ENCODE results near the gene SIRPB2. TPM values are rescaled to one million over a fixed set of nuclear protein-coding genes. Genes with fewer than 3 reads are reported as not detected.

Gene SIRPB2
- polyA plus RNA-seq, 1 experiment = not detected

GRCh38 chr20:1528811-1529210 is 37.6 kb upstream of the SIRPB2 start:
- Histone ChIP-seq H3K27ac (ENCODE audit: low read depth, low read length) (no peak overlapping the region), H3K4me3 (ENCODE audit: low read depth, low read length) (no peak overlapping the region), H3K27me3 (ENCODE audit: control insufficient read depth, insufficient read depth, low read length) (no peaks in the 10 kb centered on the region), H3K9me3 (ENCODE audit: control insufficient read depth, insufficient read depth, low read length) (no peaks in the 10 kb centered on the region)
- CTCF ChIA-PET = interaction anchor here (4.4 kb wide), 1 partner anchor 26 kb away, joined by 20 read pairs; no protein-coding TSS in a partner anchor
- no peak for TF ChIP-seq CTCF (IDR thresholded peaks at IDR 0.05; ENCODE audit: low read depth, low read length)
- POLR2A ChIA-PET = no interaction called here
- no peak for DNase-seq (ENCODE audit: low read depth, low spot score)

- CTCF ChIA-PET = interaction anchor here (4.4 kb wide), 1 partner anchor 25 kb away, joined by 20 read pairs; no protein-coding TSS in a partner anchor
- H3K4me3 ChIP-seq (ENCODE audit: low read depth, low read length) = no peak overlapping the region
- DNase-seq (ENCODE audit: low read depth, low spot score) = no peak
- no peaks in the 10 kb centered on the region for H3K27me3 ChIP-seq (ENCODE audit: control insufficient read depth, insufficient read depth, low read length)
- H3K9me3 ChIP-seq (ENCODE audit: control insufficient read depth, insufficient read depth, low read length) = no peaks in the 10 kb centered on the region
- no peak for TF ChIP-seq CTCF (IDR thresholded peaks at IDR 0.05; ENCODE audit: low read depth, low read length)
- POLR2A ChIA-PET = no interaction called here
- no peak overlapping the region for H3K27ac ChIP-seq (ENCODE audit: low read depth, low read length)
Measured at GRCh38 chr20:1527923-1528322, 36.7 kb upstream of the SIRPB2 start.

GRCh38 chr20:1526896-1527295 is 35.7 kb upstream of the SIRPB2 start:
- ChIA-PET POLR2A (no interaction called here), CTCF (interaction anchor here (4.4 kb wide), 1 partner anchor 24 kb away, joined by 20 read pairs; no protein-coding TSS in a partner anchor)
- TF ChIP-seq CTCF (IDR thresholded peaks at IDR 0.05; ENCODE audit: low read depth, low read length) = no peak
- Histone ChIP-seq H3K27me3 (ENCODE audit: control insufficient read depth, insufficient read depth, low read length) (peaks cover 3% of the 10 kb centered on the region), H3K4me3 (ENCODE audit: low read depth, low read length) (no peak overlapping the region), H3K9me3 (ENCODE audit: control insufficient read depth, insufficient read depth, low read length) (no peaks in the 10 kb centered on the region), H3K27ac (ENCODE audit: low read depth, low read length) (no peak overlapping the region)
- DNase-seq (ENCODE audit: low read depth, low spot score) = no peak

GRCh38 chr20:1526310-1526709 is 35.1 kb upstream of the SIRPB2 start:
- Histone ChIP-seq H3K9me3 (ENCODE audit: control insufficient read depth, insufficient read depth, low read length) (no peaks in the 10 kb centered on the region), H3K4me3 (ENCODE audit: low read depth, low read length) (no peak overlapping the region), H3K27ac (ENCODE audit: low read depth, low read length) (no peak overlapping the region), H3K27me3 (ENCODE audit: control insufficient read depth, insufficient read depth, low read length) (peaks cover 3% of the 10 kb centered on the region)
- no peak for TF ChIP-seq CTCF (IDR thresholded peaks at IDR 0.05; ENCODE audit: low read depth, low read length)
- ChIA-PET POLR2A (no interaction called here), CTCF (interaction anchor here (1.1 to 4.4 kb wide), 2 partner anchors 23 to 251 kb away, joined by 4 to 20 read pairs; no protein-coding TSS in a partner anchor)
- no peak for DNase-seq (ENCODE audit: low read depth, low spot score)

GRCh38 chr20:1524004-1524403 is 32.8 kb upstream of the SIRPB2 start:
- H3K27ac ChIP-seq (ENCODE audit: low read depth, low read length) = no peak overlapping the region
- DNase-seq (ENCODE audit: low read depth, low spot score) = no peak
- ChIA-PET CTCF (no interaction called here), POLR2A (no interaction called here)
- no peak overlapping the region for H3K4me3 ChIP-seq (ENCODE audit: low read depth, low read length)
- no peaks in the 10 kb centered on the region for H3K9me3 ChIP-seq (ENCODE audit: control insufficient read depth, insufficient read depth, low read length)
- H3K27me3 ChIP-seq (ENCODE audit: control insufficient read depth, insufficient read depth, low read length) = peaks cover 3% of the 10 kb centered on the region
- TF ChIP-seq CTCF (IDR thresholded peaks at IDR 0.05; ENCODE audit: low read depth, low read length) = no peak
